GM04503 (cell line): ENCODE measurements around the gene FAM78A.
"Not testable (repeated sequence)": the region's sequence is repeated elsewhere in the genome, so short reads cannot be mapped to it uniquely, and the experiment has no call there.

Experiments
- DNase-seq: peaks from one replicate; pipeline ENCODE4 v3.0.0-alpha.2; 2012; ENCODE audit warnings: low read depth

The FAM78A gene

GRCh38 chr9:131236761-131237160 lies 39.5 kb downstream of the FAM78A start:
- no peak for DNase-seq

DNA sequence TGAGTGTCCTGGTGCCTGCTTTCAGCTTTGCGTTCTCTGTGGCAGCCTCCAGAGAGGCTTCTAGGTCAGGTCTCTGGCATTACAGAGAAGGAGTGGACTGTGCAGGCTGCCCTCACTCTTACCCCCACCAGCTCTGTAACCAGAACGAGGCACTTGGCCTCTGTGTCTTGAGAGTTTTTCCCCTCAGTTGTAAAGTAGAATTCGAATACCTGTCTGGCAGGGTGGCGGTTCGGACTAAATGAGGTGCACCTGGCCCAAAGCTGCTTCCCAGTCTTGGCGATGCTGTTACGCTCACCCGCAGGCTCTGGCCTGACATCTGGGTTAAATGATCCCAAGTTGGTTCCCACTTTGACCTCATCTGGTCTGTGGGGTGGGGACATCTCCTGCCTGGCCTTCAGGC lies 40.1 kb downstream of the FAM78A start:
- DNase-seq, result no peak

- no peak for DNase-seq
Measured at GRCh38 chr9:131235480-131235851, 40.8 kb downstream of the FAM78A start.

GRCh38 chr9:131234799-131235479 lies 41.4 kb downstream of the FAM78A start:
- DNase-seq, result no peak

DNA sequence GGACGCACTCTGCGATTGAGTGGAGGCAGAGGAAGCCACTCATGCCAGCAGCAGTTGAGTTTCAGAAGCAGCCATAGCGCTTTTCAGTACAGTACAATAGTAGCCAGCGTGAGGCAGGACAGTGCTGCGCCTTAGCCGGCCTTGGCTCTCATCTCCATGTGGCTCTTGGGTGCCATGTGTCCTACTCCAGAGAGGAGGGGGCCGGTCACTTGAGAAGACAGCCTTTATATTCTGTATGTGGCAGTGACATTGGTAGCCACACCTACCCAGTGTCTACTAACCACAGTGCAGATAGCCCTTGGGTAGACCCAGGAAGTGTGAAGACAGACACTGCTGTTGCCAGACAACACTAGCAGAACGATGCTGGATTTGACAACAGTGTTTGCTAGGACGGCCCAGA lies 42.3 kb downstream of the FAM78A start:
- DNase-seq, result no peak

DNA sequence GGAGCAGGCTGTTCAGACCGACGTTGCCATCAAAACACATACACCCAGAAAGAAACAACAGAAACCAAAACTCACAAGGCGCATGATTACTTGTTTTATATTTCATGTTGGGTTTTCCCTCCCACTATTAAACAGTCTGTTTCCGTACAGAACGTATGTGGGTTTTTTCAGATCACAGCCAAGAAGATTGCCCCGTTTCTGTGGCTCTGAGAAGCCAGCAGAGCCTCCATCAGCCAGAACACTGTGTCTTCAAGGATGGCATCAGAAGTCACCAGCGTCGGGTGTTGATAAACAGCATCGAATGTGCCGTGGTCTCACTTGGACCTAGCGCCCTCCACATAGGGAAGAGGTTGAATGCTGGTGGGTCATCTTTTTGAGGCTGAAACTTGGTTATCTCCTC lies 42.8 kb downstream of the FAM78A start:
- no peak for DNase-seq

GRCh38 chr9:131228988-131229387 lies 47.3 kb downstream of the FAM78A start:
- no peak for DNase-seq

DNA sequence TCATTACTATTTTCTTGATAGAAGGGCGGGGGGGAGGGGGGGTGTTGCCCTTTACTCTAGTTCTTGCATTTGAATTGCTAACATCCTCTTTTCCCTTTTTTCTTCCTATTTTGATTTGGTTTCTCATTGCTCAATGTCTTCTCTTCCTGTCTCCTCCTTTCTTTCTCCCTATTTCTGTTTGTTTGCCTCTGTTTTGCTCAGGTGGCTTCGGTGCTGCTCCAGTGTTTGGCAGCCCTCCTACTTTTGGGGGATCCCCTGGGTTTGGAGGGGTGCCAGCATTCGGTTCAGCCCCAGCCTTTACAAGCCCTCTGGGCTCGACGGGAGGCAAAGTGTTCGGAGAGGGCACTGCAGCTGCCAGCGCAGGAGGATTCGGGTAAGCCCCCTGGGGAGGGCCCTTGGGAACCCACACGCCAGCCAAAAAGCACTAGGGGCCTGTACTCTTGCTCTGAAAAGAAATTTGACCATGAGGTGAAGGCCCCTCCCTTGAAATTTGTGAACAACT lies 48.3 kb downstream of the FAM78A start:
- no peak for DNase-seq

DNA sequence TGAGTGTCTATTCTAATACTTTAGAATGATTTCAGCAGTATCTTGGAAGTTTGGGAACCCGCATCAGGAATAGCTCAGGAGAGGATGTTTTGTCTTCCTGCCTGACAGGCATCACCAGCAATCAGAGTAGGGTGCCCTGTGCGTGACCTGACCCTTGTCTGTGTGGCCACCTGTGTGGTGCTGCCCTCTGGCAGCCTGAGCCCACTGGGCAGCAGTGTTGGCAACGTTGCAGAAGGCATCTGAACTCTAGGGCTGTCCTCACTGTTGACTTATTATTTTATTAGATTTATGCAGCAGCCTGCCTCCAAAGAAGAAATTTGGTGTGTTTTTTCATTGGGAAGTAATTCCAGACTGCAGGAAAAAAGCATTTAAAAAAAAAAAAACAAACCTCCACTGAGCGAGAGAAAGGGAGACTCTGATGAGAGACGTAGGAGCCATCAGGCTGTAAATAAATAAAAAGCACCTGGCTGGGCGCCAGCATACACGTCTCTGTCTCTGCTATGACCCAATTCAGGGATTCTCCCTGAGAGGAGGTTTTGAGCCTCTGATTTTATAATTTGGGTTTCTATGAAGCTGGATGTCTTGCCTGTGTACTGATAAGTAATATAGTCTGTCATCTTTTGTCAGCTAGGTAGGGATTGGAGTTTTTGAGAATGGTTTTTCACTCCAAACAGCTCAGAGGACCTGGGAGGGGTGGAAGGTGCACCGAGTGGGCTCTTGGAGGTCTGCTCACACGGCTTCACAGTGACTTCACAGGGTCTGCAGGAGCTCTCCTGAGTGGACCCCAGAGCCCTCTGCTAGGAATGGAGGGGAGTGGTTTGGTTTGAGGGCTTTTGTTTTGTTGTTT lies 49.0 kb downstream of the FAM78A start:
- DNase-seq, result no peak

DNA sequence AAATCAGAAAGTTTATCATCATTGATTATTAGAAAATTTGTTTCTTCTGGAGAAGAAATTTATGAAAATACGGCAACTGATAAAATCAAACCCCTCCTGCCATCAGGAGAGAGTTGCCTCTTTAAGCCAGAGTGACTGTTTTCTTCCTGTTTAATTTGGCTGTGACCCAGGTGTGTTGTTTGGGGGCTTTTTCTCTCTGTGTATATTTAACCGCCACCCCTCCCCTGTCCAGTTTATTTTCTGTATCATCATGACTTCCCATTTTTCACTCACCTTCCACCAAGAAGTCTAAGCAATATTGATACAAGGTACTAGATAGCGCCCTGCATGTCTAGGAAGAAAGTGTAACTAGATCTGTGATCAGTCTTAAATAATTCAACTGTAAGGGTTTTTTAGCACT lies 50.1 kb downstream of the FAM78A start:
- no peak for DNase-seq

DNA sequence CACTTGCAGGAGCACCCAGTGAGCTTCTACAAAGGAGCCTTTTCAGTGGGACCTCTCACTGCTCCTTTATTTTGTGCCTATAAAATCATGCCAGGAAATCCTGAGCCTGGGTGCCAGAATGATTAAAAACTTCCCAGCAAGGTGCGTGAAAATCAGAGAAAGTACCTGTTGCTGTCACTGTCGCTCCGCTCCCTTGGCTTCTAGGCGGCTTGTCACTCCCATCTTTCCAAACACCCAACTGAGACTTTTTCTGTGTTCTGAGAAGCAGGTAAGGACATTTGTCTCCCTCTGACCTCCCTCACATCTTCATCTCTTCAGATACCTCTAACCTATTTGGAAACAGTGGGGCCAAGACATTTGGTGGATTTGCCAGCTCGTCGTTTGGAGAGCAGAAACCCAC lies 53.9 kb downstream of the FAM78A start:
- no peak for DNase-seq

DNA sequence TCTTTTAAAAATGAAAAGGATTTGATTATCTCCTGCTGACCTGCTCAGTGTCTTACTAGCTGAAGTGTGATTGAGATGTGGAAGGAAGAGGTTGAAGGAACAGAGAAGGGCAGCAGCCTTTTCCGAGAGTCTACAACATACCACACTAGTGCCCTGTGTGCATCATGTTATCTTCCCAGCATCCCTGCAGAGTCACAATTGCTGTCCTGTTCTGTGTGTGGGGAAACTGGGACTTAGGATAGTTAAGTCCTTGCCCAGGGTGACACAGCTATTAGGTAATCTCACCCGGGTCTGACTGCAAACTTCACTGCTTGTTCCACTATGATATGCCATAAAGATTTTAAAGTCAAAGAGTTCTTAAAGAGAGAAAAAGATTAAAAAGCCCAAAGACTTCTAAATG lies 55.8 kb downstream of the FAM78A start:
- DNase-seq, result no peak

- no peak for DNase-seq
Measured at GRCh38 chr9:131218370-131218769, 57.9 kb downstream of the FAM78A start.

DNA sequence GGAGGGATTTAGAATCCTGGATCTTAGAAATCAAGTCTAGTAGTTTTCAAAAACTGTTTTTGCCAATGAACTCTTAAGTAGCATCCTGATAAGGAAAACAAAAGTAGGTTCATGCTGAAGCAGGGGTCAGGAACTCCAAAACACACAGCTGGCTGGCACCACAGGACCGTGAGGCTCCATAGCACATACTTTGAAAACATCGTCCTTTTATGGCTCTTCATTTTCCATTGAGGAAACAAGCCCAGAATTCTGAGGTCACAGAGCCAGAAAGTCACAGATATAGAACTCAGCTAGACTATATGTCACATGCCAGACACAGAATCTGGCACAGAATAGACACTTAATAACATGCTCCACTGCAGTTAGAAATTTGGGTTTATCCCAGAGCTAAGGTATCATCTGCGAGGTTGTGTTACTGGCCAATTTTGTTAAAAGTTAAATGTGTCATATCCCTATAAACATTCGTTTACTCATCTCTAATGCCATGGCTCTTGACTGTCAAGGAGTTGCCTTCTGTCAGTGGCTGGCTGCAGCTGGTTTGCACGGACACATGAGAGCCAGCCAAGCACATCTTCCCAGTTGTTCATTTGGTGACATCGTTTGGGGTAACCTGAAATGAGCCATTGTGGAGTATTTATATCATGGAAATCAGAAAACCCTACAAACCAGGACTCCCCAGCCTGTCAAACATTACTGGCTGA lies 58.8 kb downstream of the FAM78A start:
- no peak for DNase-seq

- DNase-seq, result no peak
Measured at GRCh38 chr9:131216806-131217205, 59.5 kb downstream of the FAM78A start.

DNA sequence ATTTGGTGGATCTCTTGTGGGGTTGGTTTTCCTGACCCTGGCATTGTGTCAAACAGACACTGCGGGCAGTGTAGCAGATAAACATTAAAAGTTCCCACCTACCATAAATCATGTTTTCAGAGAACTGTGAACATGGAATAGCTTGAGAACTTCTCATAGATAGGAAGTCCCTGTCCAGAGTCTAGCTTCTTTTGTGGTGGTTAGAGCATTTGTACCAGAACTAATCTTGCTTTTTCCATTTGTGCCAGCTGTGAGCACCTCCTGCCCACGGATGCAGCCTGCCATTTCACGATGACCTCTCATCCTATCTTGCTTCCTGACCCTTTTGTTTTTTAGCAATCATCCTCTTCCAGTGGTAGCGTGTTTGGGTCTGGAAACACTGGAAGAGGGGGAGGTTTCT lies 61.4 kb downstream of the FAM78A start:
- DNase-seq, result no peak

- DNase-seq, result no peak
Measured at GRCh38 chr9:131214286-131214856, 61.9 kb downstream of the FAM78A start.

- not testable (repeated sequence) for DNase-seq
Measured at GRCh38 chr9:131211920-131212319, 64.4 kb downstream of the FAM78A start.
